Hepatocyte (in vitro differentiated cells): ENCODE results near the gene PAWR.

Experiments
- EZH2 ChIP-seq: fragments of 200-600 bp; sonication (generic); IDR thresholded peaks from 2 replicates; pipeline ENCODE4 v1.6.1; 2016; ENCODE audit warnings: antibody characterized with exemption, mild to moderate bottlenecking, borderline replicate concordance
- TF ChIP-seq, protein P1 (sequence below): fragments of 200-600 bp; sonication (generic); IDR thresholded peaks from 2 replicates; pipeline ENCODE4 v1.5.1; 2016; ENCODE audit warnings: antibody characterized with exemption, mild to moderate bottlenecking; ENCODE audit not compliant: poor library complexity

DNA sequence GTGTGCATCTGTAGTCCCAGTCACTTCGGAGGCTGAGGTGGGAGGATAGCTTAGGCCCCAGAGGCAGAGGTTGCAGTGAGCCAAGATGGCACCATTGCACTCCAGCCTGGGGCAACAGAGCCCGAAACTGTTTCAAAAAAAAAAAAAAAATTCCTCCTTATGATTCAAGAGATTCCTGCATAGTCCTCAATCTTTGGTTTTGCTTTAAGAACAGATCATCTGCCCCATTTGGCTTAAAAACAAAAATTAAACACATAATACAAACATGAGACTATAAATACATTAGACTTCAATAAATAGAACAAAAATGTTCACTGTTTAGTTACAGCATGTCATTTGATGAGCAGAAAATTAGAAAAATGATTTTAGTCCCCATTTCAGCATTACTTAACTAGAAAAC is 131.2 kb downstream of the PAWR start:
- TF ChIP-seq, protein P1, sequence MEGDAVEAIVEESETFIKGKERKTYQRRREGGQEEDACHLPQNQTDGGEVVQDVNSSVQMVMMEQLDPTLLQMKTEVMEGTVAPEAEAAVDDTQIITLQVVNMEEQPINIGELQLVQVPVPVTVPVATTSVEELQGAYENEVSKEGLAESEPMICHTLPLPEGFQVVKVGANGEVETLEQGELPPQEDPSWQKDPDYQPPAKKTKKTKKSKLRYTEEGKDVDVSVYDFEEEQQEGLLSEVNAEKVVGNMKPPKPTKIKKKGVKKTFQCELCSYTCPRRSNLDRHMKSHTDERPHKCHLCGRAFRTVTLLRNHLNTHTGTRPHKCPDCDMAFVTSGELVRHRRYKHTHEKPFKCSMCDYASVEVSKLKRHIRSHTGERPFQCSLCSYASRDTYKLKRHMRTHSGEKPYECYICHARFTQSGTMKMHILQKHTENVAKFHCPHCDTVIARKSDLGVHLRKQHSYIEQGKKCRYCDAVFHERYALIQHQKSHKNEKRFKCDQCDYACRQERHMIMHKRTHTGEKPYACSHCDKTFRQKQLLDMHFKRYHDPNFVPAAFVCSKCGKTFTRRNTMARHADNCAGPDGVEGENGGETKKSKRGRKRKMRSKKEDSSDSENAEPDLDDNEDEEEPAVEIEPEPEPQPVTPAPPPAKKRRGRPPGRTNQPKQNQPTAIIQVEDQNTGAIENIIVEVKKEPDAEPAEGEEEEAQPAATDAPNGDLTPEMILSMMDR: no peak
- no peak for TF ChIP-seq EZH2
